Astrocyte (in vitro differentiated cells and primary cell): ENCODE data around the gene PRKAR2B. TPM values are rescaled to one million over a fixed set of nuclear protein-coding genes. Genes with fewer than 3 reads are reported as not detected.

Source experiments
- DNase-seq: peaks from one replicate; pipeline ENCODE4 v3.0.0-alpha.2; 2010; ENCODE audit warnings: low read depth
- FAIRE-seq: peaks from 2 replicates; lab custom pipeline; 2011; peaks lifted over from hg19 to GRCh38; lab: Jason Lieb, UNC
- H2AFZ ChIP-seq: 2 replicates; pipeline ENCODE4 v1.6.0; 2012; ENCODE audit warnings: low read depth, low read length, inconsistent platforms
- H3K27ac ChIP-seq: 2 replicates; pipeline ENCODE4 v1.5.1; 2011; ENCODE audit warnings: low read depth, low read length, inconsistent platforms
- H3K27me3 ChIP-seq: 2 replicates; pipeline ENCODE4 v1.6.0; 2011; ENCODE audit warnings: low read length, inconsistent platforms; ENCODE audit not compliant: insufficient read depth
- H3K36me3 ChIP-seq: 2 replicates; pipeline ENCODE4 v1.5.1; 2011; ENCODE audit warnings: low read length, inconsistent platforms; ENCODE audit not compliant: insufficient read depth
- H3K4me1 ChIP-seq: 2 replicates; pipeline ENCODE4 v1.5.1; 2011; ENCODE audit warnings: low read length, inconsistent platforms; ENCODE audit not compliant: insufficient read depth
- H3K4me2 ChIP-seq: 2 replicates; pipeline ENCODE4 v1.6.0; 2012; ENCODE audit warnings: low read length, inconsistent platforms
- H3K4me3 ChIP-seq: 2 replicates; pipeline ENCODE4 v1.5.1; 2011; ENCODE audit warnings: low read depth, mild to moderate bottlenecking, low read length, inconsistent platforms; ENCODE audit not compliant: insufficient read depth
- H3K79me2 ChIP-seq: 2 replicates; pipeline ENCODE4 v1.6.0; 2012; ENCODE audit warnings: mild to moderate bottlenecking, low read length, inconsistent platforms; ENCODE audit not compliant: insufficient read depth
- H3K9ac ChIP-seq: 2 replicates; pipeline ENCODE4 v1.6.0; 2012; ENCODE audit warnings: mild to moderate bottlenecking, low read length, inconsistent platforms
- H3K9me3 ChIP-seq: 2 replicates; pipeline ENCODE4 v1.5.1; 2012; ENCODE audit warnings: low read depth, mild to moderate bottlenecking, low read length, inconsistent platforms; ENCODE audit not compliant: insufficient read depth
- H4K20me1 ChIP-seq: 2 replicates; pipeline ENCODE4 v1.6.0; 2012; ENCODE audit warnings: low read length, inconsistent platforms; ENCODE audit not compliant: insufficient read depth
- H3K27ac Mint-ChIP-seq: one replicate; pipeline ENCODE4 v1.8.0; 2021; ENCODE audit warnings: mild to moderate bottlenecking, mixed read lengths; ENCODE audit not compliant: unreplicated experiment
- H3K27me3 Mint-ChIP-seq: one replicate; pipeline ENCODE4 v1.8.0; 2021; ENCODE audit warnings: low read depth, mixed read lengths; ENCODE audit not compliant: unreplicated experiment
- H3K36me3 Mint-ChIP-seq: one replicate; pipeline ENCODE4 v1.8.0; 2021; ENCODE audit warnings: low read depth, mixed read lengths; ENCODE audit not compliant: unreplicated experiment
- H3K4me1 Mint-ChIP-seq: one replicate; pipeline ENCODE4 v1.8.0; 2021; ENCODE audit warnings: low read depth, mixed read lengths; ENCODE audit not compliant: unreplicated experiment
- H3K4me3 Mint-ChIP-seq: one replicate; pipeline ENCODE4 v1.8.0; 2021; ENCODE audit warnings: mild to moderate bottlenecking, moderate library complexity, mixed read lengths; ENCODE audit not compliant: unreplicated experiment
- H3K9me3 Mint-ChIP-seq: one replicate; pipeline ENCODE4 v1.8.0; 2021; ENCODE audit warnings: mild to moderate bottlenecking, mixed read lengths; ENCODE audit not compliant: unreplicated experiment
- EZH2 ChIP-seq: IDR thresholded peaks from 2 replicates; pipeline ENCODE4 v1.6.1; 2012; ENCODE audit warnings: mild to moderate bottlenecking, low read length, inconsistent platforms; ENCODE audit not compliant: insufficient read depth
- total RNA-seq: library from RNA; stranded (reverse); gene quantifications from 2 replicates; pipeline ENCODE4 v1.2.1, GENCODE V29; 2021
- TF ChIP-seq, protein P1 (sequence below): IDR thresholded peaks from 2 replicates; pipeline ENCODE4 v1.5.1; 2011; ENCODE audit warnings: low read depth, mild to moderate bottlenecking, inconsistent platforms, low read length, moderate library complexity; ENCODE audit not compliant: insufficient read depth

The PRKAR2B gene
- total RNA-seq, 1 donor from 2014 or later: 7.6 TPM

GRCh38 chr7:107115762-107116540 lies 71.4 kb downstream of the PRKAR2B start:
- H3K4me1 Mint-ChIP-seq: peaks cover 14% of the 10 kb centered on the region
- no peaks in the 10 kb centered on the region for H3K9me3 Mint-ChIP-seq
- FAIRE-seq (peak; percentile 54), DNase-seq (no peak)
- no peaks in the 10 kb centered on the region for H4K20me1 ChIP-seq
- H3K4me1 ChIP-seq: peaks cover 3% of the 10 kb centered on the region
- H3K9ac ChIP-seq: no peak overlapping the region
- no peak overlapping the region for H2AFZ ChIP-seq
- no peaks in the 10 kb centered on the region for H3K79me2 ChIP-seq
- H3K36me3 ChIP-seq: no peaks in the 10 kb centered on the region
- H3K27me3 Mint-ChIP-seq: no peaks in the 10 kb centered on the region
- no peak overlapping the region for H3K4me3 ChIP-seq
- H3K27ac ChIP-seq: no peak overlapping the region
- H3K9me3 ChIP-seq: no peaks in the 10 kb centered on the region
- H3K36me3 Mint-ChIP-seq: no peaks in the 10 kb centered on the region
- TF ChIP-seq EZH2: no peak
- TF ChIP-seq, protein P1, sequence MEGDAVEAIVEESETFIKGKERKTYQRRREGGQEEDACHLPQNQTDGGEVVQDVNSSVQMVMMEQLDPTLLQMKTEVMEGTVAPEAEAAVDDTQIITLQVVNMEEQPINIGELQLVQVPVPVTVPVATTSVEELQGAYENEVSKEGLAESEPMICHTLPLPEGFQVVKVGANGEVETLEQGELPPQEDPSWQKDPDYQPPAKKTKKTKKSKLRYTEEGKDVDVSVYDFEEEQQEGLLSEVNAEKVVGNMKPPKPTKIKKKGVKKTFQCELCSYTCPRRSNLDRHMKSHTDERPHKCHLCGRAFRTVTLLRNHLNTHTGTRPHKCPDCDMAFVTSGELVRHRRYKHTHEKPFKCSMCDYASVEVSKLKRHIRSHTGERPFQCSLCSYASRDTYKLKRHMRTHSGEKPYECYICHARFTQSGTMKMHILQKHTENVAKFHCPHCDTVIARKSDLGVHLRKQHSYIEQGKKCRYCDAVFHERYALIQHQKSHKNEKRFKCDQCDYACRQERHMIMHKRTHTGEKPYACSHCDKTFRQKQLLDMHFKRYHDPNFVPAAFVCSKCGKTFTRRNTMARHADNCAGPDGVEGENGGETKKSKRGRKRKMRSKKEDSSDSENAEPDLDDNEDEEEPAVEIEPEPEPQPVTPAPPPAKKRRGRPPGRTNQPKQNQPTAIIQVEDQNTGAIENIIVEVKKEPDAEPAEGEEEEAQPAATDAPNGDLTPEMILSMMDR: no peak
- no peaks in the 10 kb centered on the region for H3K27me3 ChIP-seq
- no peak overlapping the region for H3K4me3 Mint-ChIP-seq
- H3K27ac Mint-ChIP-seq: no peak overlapping the region
- no peak overlapping the region for H3K4me2 ChIP-seq

DNA sequence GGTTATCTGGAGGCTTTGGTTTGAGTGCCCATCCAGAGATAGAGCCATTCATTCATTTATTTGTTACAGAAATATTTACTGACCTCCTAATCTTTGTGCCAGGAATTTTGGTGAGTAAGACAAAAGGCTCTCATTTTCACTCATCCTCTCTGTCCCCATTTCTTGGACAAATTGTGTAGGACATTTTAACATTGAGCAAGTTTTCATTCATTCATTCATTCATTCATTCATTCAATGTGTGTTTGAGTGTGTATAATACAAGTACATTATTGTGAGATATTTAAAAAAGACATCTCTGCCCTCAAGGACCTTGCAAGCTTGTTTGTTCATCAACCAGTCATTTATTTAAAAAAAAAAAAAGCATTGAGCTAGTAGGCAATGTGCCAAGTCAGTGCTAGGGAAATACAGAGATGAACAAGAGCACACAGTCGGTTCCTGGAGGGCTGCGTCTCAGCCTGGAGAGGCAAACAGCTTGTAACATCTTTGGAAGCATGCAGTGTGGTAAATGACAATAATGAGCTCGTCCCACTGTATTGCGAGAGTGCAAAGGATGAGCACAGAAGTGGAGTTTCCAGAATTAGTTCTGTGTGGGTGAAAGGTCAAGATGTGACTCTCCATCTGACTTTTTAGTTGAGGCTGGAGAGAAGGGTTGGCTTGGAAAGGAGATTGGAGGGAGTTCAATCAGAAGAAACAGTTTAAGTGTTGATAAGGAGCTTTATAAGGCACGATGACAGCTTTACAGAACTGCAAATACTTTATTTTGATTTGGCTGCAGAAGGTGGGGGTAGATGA lies 73.8 kb downstream of the PRKAR2B start:
- TF ChIP-seq, protein P1: no peak
- no peak for TF ChIP-seq EZH2
- peaks cover 3% of the 10 kb centered on the region for H3K4me1 ChIP-seq
- H2AFZ ChIP-seq: no peak overlapping the region
- Mint-ChIP-seq H3K4me1 (peaks cover 15% of the 10 kb centered on the region), H3K9me3 (no peaks in the 10 kb centered on the region), H3K27ac (no peak overlapping the region), H3K36me3 (no peaks in the 10 kb centered on the region), H3K4me3 (no peak overlapping the region), H3K27me3 (no peaks in the 10 kb centered on the region)
- no peaks in the 10 kb centered on the region for H3K27me3 ChIP-seq
- H3K9ac ChIP-seq: no peak overlapping the region
- FAIRE-seq (no peak), DNase-seq (peak; percentile 2)
- H3K27ac ChIP-seq: no peak overlapping the region
- H3K36me3 ChIP-seq: no peaks in the 10 kb centered on the region
- H3K4me2 ChIP-seq: no peak overlapping the region
- H3K4me3 ChIP-seq: no peak overlapping the region
- H3K9me3 ChIP-seq: no peaks in the 10 kb centered on the region
- H3K79me2 ChIP-seq: no peaks in the 10 kb centered on the region
- no peaks in the 10 kb centered on the region for H4K20me1 ChIP-seq
